DMS 273 (cell line): ENCODE results near the gene NEURL2.

Source experiments
- DNase-seq: peaks from one replicate; lab custom pipeline; 2025; ENCODE audit not compliant: unreplicated experiment; lab: John Stamatoyannopoulos, UW

The NEURL2 gene

DNA sequence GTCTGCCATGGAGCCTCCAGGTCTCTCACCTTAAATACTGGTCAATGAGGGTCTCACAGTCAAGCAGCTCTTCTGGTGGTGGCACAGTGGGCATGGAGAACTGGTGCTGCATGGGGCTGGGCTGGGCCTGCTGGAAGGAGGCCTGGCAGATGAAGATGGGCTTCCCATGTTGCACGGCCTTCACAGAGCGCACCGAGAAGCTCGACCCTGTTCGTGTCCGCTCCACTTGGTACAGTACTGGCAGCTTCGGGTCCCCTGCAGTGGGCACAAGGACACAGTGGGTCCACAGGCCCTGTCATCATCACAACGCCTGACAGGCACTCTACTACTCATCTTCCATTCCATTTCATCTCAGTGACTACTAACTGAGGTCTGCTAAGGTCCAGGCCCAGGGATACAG is 42.6 kb downstream of the NEURL2 start:
- no peak for DNase-seq

- DNase-seq = no peak
These were observed 45.6 kb downstream of the NEURL2 start for GRCh38 chr20:45845452-45845851.

GRCh38 chr20:45843506-45843905 is 47.5 kb downstream of the NEURL2 start:
- no peak for DNase-seq

- DNase-seq = peak; percentile 90
These were observed 48.7 kb downstream of the NEURL2 start for GRCh38 chr20:45842169-45842812.

GRCh38 chr20:45841407-45842129 is 49.4 kb downstream of the NEURL2 start:
- peak; percentile 41 for DNase-seq

DNA sequence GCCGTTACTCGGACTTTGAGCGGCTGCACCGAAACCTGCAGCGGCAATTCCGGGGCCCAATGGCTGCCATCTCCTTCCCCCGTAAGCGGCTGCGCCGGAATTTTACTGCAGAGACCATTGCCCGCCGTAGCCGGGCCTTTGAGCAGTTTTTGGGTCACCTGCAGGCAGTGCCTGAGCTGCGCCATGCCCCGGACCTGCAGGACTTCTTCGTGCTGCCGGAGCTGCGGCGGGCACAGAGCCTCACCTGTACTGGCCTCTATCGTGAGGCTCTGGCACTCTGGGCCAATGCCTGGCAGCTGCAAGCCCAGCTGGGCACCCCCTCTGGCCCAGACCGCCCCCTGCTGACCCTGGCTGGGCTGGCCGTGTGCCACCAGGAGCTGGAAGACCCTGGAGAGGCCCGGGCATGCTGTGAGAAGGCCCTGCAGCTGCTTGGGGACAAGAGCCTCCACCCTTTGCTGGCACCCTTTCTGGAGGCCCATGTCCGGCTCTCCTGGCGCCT is 50.3 kb downstream of the NEURL2 start:
- DNase-seq = peak; percentile 41
